Gastrocnemius medialis (tissue), 4 donors: ENCODE data around the gene ASTN2. TPM values are rescaled to one million over a fixed set of nuclear protein-coding genes. Genes with fewer than 3 reads are reported as not detected.

Experiments used
- ATAC-seq, 2 donors: fragments of 150-250 bp; one replicate each; pipeline ENCODE4 v1.9.1; 2016
- DNase-seq, 2 donors: peaks; one replicate each; pipeline ENCODE4 v3.0.0-alpha.2; 2019
- H3K27ac ChIP-seq, 4 donors: fragments of 200-600 bp; sonication (generic); 1 replicate in 1 of 4; 2 replicates in 3 of 4; pipeline ENCODE4 v1.5.1; 2016 to 2018; ENCODE audit warnings: mild to moderate bottlenecking in 2 of 4, moderate library complexity in 1 of 4
- H3K27me3 ChIP-seq, 3 donors: fragments of 200-600 bp; sonication (generic) in 2 of 3; 1 replicate in 1 of 3; 2 replicates in 2 of 3; pipeline versions ENCODE4 v1.5.1 to v1.6.0; 2016 to 2019; ENCODE audit warnings: mild to moderate bottlenecking in 1 of 3, moderate library complexity in 1 of 3
- H3K36me3 ChIP-seq, 2 donors: fragments of 200-600 bp; sonication (generic) in 1 of 2; one replicate each; pipeline ENCODE4 v1.5.1; 2017 to 2018
- H3K4me1 ChIP-seq, 2 donors: fragments of 200-600 bp; sonication (generic) in 1 of 2; one replicate each; pipeline ENCODE4 v1.5.1; 2016 to 2017; ENCODE audit warnings: mild to moderate bottlenecking in 2 of 2
- H3K4me3 ChIP-seq, 4 donors: fragments of 200-600 bp; sonication (generic) in 3 of 4; 1 replicate in 1 of 4; 2 replicates in 3 of 4; pipeline ENCODE4 v1.5.1; 2016 to 2019; ENCODE audit warnings: mild to moderate bottlenecking in 2 of 4
- H3K9me3 ChIP-seq, 3 donors: fragments of 200-600 bp; sonication (generic) in 2 of 3; 1 replicate in 1 of 3; 2 replicates in 2 of 3; pipeline ENCODE4 v1.5.1; 2016 to 2019
- CTCF ChIP-seq, 5 experiments: fragments of 450-650 bp in 3 of 5; fragments of 200-600 bp in 2 of 5; sonication (generic) in 2 of 5; IDR thresholded peaks in 4 of 5; conservative IDR thresholded peaks in 1 of 5; 1 replicate in 4 of 5; 2 replicates in 1 of 5; pipeline ENCODE4 v1.5.1; 2016 to 2019; ENCODE audit warnings: antibody characterized with exemption in 5 of 5, mild to moderate bottlenecking in 3 of 5, moderate library complexity in 3 of 5
- POLR2A ChIP-seq, 2 donors: fragments of 450-650 bp; IDR thresholded peaks; one replicate each; pipeline ENCODE4 v1.6.1; 2017; ENCODE audit warnings: antibody characterized with exemption in 2 of 2, mild to moderate bottlenecking in 2 of 2, moderate library complexity in 2 of 2
- in situ Hi-C, 4 donors: fragments of 200-750 bp; cut with MboI; loops; one replicate each; pipeline versions ENCODE4 v1.15.0 to v1.8.0; 2017; ENCODE audit warnings: low sequenced_read_pairs in 4 of 4
- intact Hi-C: fragments of 100-400 bp; cut with DNase I; formaldehyde crosslinking; loops from one replicate; pipeline ENCODE4 v1.15.1; 2023; ENCODE audit warnings: low total_unique reads
- total RNA-seq, 4 donors: library from RNA; depleted of rRNA; stranded (reverse); fragments of >200 nt; gene quantifications; one replicate each; pipeline versions ENCODE4 v1.1.0 to v1.2.3, GENCODE V29; 2016

ASTN2 gene
- total RNA-seq, 4 donors from 2014 or later: 2.5 to 4.6 (median 3.7) TPM

DNA sequence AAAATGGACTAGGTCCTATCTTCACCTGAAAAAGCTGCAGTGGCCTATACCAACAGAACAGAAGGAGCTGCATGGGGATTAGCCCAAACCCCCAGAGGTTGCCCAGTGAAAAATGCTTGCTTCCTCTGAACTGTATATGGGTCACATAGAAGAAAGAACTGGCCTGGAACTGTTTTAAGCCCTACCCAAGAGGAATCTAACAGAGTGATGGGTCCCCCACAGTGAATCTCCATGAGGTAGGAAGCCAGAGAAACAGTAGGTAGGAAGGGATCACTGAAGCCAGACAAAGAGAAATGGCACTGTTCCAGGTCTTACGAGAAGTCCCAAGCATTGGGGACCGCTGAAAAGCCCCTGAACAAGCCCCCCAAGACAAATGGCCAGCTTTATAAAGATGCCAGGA, 756.6 kb downstream of the ASTN2 start:
- H3K27ac ChIP-seq: no peak overlapping the region
- in situ Hi-C loops: loop anchor here in 3 of 4 donors (10.0 to 25.0 kb wide), 5 partner anchors 496 to 1071 kb away; partner anchors contain the start of gene PAPPA (in 2 of the 3)
- H3K4me1 ChIP-seq: peaks cover 5 to 28% of the 10 kb centered on the region in 2 donors
- intact Hi-C loops: no loop called here
- DNase-seq (no peak), ATAC-seq (no peak)
- no peak overlapping the region for H3K4me3 ChIP-seq
- no peaks in the 10 kb centered on the region for H3K36me3 ChIP-seq
- H3K27me3 ChIP-seq: no peaks in the 10 kb centered on the region
- no peaks in the 10 kb centered on the region for H3K9me3 ChIP-seq
- TF ChIP-seq POLR2A (IDR thresholded peaks at IDR 0.05) (no peak), CTCF (IDR thresholded peaks at IDR 0.05 in 4 of 5, conservative IDR thresholded peaks at IDR 0.05 in 1 of 5) (no peak)

DNA sequence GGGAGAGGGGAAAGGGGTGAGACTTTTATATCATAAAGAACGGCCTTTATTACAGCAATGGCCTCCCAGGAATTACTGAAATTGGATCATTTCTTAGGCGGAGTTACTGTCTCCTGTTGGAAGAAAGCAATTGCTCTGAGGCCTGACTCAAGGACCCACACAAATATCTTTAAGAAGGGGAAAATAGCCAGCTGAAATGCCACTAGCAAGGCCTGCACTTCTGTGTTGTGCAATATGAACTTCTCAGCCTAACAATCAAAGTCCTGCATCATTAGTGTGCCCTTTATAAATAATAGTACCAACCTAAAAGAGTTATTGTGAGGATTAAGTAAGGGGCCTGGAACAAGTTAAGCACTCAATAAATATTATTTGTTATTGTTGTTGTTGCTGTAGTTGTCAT, 757.9 kb downstream of the ASTN2 start:
- Histone ChIP-seq H3K4me1 (peaks cover 5 to 28% of the 10 kb centered on the region in 2 donors), H3K27me3 (no peaks in the 10 kb centered on the region), H3K9me3 (no peaks in the 10 kb centered on the region), H3K36me3 (no peaks in the 10 kb centered on the region), H3K4me3 (no peak overlapping the region), H3K27ac (peak overlapping the region; percentile 2 to 76 (median 38))
- in situ Hi-C loops: loop anchor here in 3 of 4 donors (10.0 to 25.0 kb wide), 5 partner anchors 495 to 1070 kb away; partner anchors contain the start of gene PAPPA (in 2 of the 3)
- intact Hi-C loops: no loop called here
- DNase-seq (no peak), ATAC-seq (no peak)
- TF ChIP-seq POLR2A (IDR thresholded peaks at IDR 0.05) (no peak), CTCF (IDR thresholded peaks at IDR 0.05 in 4 of 5, conservative IDR thresholded peaks at IDR 0.05 in 1 of 5) (no peak)

DNA sequence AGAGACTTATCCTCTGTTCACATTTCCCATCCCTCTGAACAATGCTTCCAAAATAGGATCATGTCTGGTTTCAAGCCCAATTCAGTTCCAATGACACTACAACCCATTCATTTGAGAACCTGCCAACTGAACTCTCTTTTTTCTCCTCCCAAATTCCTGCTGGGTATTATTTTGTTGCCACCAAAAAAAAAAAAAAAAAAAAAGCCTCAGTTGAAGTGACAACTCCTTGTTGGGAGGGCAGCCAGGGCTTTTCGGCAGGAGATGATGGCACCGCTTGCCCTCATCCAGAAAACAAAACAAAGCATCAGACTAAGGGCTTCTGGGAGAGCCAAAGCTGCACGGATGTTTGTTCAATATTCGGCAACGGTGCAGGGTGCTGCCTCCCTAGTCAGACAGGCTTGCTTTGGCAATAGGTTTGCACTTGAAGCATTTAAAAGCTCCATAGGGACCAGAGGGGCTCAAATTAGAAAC, 758.3 kb downstream of the ASTN2 start:
- DNase-seq (no peak), ATAC-seq (peak in 1 of 2 donors; percentile 43)
- peak overlapping the region; percentile 2 to 76 (median 38) for H3K27ac ChIP-seq
- intact Hi-C loops: no loop called here
- H3K27me3 ChIP-seq: no peaks in the 10 kb centered on the region
- no peak overlapping the region for H3K4me3 ChIP-seq
- H3K9me3 ChIP-seq: no peaks in the 10 kb centered on the region
- H3K36me3 ChIP-seq: no peaks in the 10 kb centered on the region
- in situ Hi-C loops: loop anchor here in 3 of 4 donors (10.0 to 25.0 kb wide), 5 partner anchors 494 to 1069 kb away; partner anchors contain the start of gene PAPPA (in 2 of the 3)
- TF ChIP-seq POLR2A (IDR thresholded peaks at IDR 0.05) (no peak), CTCF (IDR thresholded peaks at IDR 0.05 in 4 of 5, conservative IDR thresholded peaks at IDR 0.05 in 1 of 5) (no peak)
- H3K4me1 ChIP-seq: peaks cover 5 to 28% of the 10 kb centered on the region in 2 donors

DNA sequence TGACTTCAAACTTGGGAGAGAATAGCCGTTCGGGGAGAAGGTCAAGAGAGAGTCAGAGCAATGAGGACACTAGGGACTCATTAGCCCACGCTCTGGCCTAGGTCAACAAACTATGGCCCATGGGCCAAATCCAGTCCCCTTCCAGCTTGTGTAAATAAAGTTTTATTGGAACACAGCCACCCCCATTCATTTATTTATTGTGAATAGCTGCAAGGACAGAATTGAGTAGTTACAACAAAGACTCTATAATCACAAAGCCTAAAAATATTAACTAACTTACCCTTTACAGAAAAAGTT, 760.9 kb downstream of the ASTN2 start:
- peaks cover 5 to 21% of the 10 kb centered on the region in 2 donors for H3K4me1 ChIP-seq
- ATAC-seq (no peak), DNase-seq (no peak)
- H3K36me3 ChIP-seq: no peaks in the 10 kb centered on the region
- no peaks in the 10 kb centered on the region for H3K9me3 ChIP-seq
- in situ Hi-C loops: loop anchor here in 3 of 4 donors (10.0 to 25.0 kb wide), 5 partner anchors 492 to 1067 kb away; partner anchors contain the start of gene PAPPA (in 2 of the 3)
- intact Hi-C loops: no loop called here
- no peak overlapping the region for H3K27ac ChIP-seq
- H3K27me3 ChIP-seq: no peaks in the 10 kb centered on the region
- H3K4me3 ChIP-seq: no peak overlapping the region
- TF ChIP-seq CTCF (IDR thresholded peaks at IDR 0.05 in 4 of 5, conservative IDR thresholded peaks at IDR 0.05 in 1 of 5) (no peak), POLR2A (IDR thresholded peaks at IDR 0.05) (no peak)
